GM21423 (cell line): ENCODE data around the gene WHAMM.
A peak's percentile ranks its signal among the peaks of the same experiment; 100 is the strongest.
"Not testable (repeated sequence)": the region's sequence is repeated elsewhere in the genome, so short reads cannot be mapped to it uniquely, and the experiment has no call there.

Experiments used
- ATAC-seq: cut with Tn5 transposase; IDR thresholded peaks from one replicate; pipeline ENCODE4 v1.9.1; 2021; ENCODE audit warnings: mild to moderate bottlenecking, moderate library complexity; ENCODE audit not compliant: unreplicated experiment

The WHAMM gene, protein sequence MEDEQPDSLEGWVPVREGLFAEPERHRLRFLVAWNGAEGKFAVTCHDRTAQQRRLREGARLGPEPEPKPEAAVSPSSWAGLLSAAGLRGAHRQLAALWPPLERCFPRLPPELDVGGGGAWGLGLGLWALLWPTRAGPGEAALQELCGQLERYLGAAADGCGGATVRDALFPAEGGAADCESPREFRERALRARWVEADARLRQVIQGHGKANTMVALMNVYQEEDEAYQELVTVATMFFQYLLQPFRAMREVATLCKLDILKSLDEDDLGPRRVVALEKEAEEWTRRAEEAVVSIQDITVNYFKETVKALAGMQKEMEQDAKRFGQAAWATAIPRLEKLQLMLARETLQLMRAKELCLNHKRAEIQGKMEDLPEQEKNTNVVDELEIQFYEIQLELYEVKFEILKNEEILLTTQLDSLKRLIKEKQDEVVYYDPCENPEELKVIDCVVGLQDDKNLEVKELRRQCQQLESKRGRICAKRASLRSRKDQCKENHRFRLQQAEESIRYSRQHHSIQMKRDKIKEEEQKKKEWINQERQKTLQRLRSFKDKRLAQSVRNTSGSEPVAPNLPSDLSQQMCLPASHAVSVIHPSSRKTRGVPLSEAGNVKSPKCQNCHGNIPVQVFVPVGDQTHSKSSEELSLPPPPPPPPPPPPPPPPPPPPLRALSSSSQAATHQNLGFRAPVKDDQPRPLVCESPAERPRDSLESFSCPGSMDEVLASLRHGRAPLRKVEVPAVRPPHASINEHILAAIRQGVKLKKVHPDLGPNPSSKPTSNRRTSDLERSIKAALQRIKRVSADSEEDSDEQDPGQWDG

DNA sequence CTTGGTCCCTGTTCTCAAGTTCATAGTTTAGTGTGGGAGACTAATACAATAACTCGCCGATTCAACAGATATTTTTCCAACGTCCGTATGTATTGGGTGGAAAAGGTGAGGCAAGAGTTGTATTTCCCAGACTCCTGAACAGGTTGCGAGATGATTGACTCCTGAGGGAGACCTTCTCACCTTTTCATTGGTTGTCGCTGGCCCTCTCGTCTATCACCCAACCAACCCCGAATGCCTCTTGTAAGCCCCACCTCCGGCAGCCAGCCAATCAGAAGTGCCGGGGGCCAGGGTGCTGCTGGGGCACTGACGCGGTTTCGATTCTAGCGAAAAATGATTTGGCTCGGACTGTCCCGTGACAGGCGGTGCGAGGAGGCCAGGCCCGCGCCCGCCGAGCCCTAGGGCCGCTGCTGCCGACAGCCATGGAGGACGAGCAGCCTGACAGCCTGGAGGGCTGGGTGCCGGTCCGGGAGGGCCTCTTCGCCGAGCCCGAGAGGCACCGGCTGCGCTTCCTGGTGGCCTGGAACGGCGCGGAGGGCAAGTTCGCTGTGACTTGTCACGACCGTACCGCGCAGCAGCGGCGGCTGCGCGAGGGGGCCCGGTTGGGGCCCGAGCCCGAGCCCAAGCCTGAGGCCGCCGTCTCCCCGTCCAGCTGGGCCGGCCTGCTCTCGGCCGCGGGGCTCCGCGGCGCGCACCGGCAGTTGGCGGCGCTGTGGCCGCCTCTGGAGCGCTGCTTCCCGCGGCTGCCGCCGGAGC lies at the start of gene WHAMM:
Gene WHAMM (plus strand): TSS at position 321 of the 753 bp plus-strand sequence. CDS start 99 bp downstream, at position 420.
- ATAC-seq: peak; percentile 74

DNA sequence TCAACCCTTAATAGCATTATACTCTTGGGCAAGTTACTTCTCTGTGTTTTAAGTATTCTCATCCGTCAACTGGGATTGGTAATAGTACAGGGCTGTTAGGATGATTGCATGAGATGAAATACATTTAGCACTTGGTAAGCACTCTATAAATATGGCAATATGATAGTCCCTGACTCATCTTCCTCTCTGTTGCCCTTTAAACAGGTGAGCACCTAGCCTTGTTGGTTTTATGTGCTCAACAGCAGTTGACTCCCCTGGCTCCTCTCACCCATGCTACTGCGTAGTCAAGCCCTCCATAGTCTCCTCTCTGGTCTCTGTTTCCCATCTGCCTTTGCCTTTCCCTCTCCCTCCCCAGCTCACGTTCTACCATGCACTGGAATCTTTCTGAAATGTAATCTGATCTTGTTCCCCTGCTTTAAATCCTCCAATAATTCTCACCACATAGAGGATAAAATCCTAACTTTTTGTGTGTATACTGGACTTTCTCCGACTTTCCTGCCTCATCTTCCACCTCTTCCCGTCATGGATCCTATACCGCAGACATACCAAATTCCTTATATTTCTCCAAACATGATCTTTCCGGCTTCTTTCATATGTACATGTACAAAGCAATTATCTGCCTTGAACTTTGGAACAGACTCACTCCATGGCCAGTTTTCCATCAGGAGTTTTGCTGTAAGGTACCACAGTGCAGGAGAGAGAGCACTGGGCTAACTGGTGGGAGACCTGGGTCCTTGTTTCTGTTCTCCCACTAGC lies 45.9 kb upstream of the WHAMM start:
- ATAC-seq: no peak

DNA sequence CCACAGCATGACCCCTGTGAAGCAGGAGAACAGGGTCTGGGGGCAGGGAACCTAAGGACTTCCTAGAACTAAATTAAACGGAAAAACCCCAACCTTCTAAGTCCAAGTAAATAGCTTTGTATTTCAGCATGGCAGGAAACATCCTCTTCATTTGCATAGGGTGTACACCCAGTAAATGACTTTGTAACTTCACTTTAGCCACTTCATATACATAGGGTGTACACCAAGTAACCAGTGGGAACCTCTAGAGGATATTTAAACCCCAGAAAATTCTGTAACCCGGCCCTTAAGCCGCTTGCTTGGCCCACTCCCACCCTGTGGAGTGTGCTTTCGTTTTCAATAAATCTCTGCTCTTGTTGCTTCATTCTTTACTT lies 45.3 kb upstream of the WHAMM start:
- ATAC-seq: no peak

DNA sequence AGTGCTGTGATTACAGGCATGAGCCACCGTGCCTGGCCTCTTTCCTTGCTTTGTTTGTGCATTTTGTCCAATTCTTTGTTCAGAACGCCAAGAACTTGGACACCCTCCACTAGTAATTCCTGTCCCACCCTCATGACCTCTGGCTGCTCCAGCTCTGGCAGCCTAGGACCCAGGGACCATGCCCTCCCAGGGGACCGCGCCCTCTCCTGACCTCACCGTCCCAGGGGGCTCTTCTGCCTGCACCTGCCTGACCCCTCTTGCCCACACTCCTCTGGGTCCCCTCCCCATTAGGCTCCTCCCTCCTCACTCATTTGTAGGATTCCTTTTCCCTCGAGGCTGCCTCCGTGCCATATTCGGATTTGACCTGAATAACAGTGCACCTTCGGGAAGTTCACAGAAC lies 44.7 kb upstream of the WHAMM start:
- ATAC-seq: no peak

DNA sequence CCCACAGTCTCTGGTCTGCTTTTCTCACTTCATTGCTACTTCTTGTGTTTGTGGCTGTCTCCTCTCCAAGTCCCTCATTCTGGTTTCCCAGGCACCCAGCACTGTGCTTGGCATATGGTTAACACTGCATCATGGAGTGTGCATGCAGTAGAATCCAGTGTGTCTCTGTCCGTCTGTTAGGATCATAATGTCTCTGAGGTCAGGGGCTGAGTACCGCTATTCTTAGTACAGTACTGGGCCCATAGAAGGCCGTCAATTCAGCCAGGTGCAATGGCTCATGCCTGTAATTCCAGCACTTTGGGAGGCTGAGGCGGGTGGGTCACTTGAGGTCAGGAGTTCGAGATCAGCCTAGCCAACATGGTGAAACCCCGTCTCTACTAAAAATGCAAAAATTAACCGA lies 43.2 kb upstream of the WHAMM start:
- ATAC-seq: not testable (repeated sequence)

DNA sequence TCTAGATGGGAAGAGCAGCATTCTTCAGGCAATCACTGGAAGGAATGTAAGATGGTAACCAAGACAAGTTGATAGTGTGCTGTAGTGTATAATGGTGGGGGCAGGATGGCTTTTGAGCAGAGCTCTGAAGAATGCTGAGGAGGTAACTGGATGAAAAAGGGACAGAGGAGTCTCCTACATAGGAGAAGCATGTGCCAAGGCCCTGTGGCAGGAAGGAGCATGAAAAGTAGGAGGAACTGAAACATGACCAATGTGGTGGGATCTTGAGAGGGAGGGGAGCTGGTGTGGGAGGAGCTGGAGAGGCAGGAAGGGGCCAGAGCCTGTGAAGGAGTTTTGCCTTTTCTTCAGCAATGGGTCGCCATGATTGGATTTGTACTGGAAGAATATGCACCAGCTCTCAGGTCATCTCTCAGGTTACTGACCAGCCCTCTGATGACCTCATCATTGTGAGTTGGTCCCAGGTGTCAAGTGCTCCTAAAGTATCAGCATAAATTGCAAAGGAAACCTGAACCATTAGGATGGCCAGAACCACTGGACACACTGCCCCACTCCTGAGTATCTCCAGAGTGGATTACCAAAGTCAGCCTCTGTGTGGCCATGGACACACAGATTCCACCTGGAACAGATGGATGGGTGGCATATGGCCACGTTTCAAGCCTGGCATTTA lies 42.1 kb upstream of the WHAMM start:
- no peak for ATAC-seq

DNA sequence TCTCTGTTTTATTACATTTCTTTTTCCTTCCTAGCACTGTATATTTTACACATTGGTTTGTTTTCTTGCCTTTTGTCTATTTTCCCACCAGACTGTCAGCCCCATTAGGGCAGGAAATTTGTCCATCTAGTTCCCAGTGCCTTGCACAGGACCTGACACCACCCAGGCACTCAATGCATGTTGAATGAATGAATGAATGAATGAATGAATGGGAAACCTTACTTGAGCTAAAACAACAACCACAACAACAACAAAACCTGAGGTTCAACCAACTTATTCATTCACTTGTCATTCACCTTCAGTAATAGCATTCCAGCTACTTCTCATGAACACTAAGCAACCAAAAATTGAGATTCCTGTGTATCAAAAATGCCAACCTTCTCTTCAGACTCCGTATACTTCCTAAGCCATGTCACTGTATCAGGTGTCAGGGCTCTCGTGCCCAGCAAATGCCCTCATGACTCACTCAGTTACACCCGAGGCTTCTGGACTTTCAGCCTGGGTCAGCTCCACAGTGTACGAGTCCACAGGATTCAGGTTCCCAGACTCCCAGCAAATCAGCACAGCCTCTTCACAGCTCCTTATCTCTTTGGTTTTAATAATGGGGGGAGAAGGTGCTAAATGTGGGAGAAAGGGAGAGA lies 40.9 kb upstream of the WHAMM start:
- ATAC-seq: no peak

DNA sequence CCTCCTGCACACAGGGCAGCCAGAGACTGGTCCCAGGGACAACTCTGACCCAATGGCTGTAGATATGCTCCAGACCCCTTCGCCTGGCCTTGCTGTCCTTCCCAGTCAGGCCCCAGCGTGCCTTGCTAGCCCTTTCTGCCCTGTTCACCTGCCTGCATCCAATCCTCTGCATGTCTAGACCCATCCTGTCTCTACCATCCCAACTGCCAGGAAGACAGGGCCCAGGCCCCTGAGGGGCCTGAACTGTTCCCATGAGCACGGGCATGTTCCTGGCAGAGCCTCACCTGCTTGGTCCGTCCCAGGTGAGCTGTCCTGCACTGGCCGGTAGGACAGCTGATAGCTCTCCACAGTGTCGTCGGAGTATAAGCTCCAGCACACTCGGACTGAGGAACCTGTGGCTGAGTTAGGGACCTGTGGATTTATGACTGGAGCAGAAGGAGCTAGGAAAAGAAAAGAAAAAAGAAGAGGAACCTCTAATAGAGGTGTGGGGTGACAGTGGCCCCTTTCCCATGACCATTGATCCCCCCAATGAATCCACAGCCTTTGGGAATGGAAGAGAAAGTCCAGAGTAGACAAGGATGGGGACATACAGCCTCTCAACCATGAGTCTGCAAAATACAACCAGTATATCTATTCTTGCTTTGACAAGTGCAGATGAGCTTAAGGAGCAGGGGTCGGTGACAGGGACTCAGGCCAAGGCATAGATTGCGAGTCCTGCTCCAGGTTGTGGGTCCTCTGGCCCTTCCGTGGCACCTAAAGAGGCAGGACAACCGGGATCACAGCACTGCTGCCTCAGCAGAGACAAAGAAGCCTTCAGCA lies 37.4 kb upstream of the WHAMM start:
- ATAC-seq: no peak

DNA sequence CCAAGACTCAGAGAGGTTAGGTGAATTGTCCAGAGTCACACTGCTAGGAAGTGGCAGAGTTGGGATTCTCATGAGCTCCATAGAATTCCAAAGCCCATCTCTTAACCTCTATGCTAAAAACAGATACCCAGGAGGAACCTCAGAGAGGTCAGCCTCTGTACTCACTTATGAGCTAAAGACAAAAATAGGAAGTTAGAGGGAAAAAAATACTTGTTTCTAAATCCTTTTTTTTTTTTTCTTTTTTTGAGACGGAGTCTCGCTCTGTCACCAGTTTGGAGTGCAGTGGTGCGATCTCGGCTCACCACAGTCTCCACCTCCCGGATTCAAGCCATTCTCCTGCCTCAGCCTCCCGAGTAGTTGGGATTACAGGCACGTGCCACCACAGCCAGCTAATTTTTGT lies 34.9 kb upstream of the WHAMM start:
- ATAC-seq: no peak

DNA sequence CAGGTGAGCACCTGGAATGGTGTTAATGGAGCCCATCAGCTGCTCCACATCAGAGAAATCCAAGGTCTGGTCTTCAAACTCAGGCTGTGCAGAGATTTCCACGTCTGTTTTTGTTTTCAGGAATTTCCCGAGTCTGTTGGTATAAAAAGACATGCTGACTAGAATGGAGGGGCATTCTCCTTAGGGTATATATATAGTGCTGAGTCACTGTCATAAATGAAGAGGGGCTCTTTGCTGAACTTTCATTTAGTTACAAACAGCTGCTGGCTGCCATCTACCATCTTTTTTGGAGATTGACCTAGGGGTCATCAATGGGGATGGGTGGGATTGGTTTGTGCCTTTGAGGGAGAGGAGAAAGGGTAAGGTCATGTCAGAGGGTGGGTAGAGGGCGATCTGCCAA lies 30.7 kb upstream of the WHAMM start:
- no peak for ATAC-seq

DNA sequence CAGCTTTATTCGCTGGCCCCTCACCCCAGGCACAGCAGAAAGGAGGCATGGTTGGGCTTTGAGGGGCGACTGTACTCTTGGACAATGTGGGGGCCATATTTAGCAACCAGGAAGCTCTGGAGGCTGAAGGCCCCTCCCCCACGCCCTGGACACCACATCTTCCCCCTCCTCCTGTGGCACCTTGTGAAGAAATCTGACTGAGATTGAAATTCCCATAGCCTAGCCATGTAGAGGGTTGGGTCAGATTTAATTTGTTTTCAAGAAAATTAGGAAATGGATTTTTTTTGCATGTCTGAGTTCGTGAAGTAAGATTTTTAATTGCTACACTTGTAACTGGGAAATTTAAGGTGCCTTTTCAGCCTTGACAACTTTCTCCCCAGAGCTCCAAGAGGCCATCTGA lies 28.1 kb upstream of the WHAMM start:
- ATAC-seq: no peak

DNA sequence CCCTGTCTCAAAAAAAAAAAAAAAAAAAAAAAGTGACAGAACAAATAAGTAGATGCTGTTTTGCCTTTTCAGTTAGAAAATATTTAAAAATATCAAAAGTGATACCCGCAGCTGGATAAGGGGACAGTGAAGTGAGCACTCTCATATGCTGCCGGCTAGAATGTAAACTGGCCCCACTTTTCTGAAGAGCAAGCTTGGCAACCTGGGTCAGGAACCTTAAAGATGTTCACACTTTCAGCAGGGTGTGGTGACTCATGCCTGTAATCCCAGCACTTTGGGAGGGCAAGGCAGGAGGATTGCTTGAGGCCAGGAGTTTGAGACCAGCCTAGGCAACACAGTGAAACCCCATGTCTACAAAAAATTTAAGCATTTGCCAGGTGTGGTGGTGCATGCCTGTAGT lies 20.9 kb upstream of the WHAMM start:
- no peak for ATAC-seq

DNA sequence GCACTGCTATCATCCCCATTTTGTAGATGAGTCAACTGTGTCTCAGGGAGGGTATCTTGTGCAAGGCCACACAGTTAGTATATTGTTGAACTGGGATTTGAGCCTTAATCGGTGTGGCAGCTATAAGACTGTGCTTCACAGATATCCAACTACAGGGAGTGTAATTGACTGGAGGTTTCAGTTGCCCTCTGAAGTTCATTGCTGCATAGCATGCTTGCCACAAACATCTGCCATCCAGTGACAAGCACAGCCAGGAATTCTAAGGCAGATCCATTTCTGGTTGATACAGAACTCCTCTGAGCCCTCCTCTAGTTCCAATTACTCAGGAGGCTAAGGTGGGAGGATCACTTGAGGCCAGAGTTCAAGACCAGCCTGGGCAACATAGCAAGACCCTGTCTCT lies 19.9 kb upstream of the WHAMM start:
- no peak for ATAC-seq

DNA sequence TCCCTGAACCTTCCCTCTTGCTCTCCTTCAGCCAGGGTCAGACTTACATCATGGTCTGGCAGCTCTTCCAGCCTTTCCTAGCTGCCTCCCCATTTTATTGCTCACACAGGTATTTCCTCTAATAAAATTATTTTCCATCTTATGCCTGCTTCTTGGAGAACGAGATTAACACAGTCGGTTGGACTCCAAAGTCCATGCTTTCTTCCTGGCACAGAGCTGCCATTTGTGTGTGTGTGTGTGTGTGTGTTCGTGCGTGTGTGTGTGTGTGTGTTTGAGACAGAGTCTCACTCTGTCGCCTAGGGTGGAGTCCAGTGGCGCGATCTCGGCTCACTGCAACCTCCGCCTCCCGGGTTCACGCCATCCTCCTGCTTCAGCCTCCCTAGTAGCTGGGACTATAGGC lies 19.1 kb upstream of the WHAMM start:
- no peak for ATAC-seq

DNA sequence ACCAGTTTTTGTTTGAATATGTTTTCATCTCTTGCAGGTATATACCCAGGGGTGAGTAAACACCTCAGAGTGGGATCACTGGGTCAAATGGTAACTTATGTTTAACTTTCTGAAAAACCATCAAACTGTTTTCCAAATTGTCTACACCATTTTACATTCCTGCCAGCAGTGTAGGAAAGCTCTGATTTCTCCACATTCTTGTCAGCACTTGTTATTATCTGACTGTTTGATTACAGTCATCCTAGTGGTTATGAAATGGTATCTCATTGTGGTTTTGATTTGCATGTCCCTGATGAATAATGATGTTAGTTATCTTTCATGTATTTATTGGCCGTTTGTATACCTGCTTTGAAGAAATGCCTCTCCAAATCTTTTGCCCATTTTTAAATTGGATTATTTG lies 17.4 kb upstream of the WHAMM start:
- ATAC-seq: no peak

DNA sequence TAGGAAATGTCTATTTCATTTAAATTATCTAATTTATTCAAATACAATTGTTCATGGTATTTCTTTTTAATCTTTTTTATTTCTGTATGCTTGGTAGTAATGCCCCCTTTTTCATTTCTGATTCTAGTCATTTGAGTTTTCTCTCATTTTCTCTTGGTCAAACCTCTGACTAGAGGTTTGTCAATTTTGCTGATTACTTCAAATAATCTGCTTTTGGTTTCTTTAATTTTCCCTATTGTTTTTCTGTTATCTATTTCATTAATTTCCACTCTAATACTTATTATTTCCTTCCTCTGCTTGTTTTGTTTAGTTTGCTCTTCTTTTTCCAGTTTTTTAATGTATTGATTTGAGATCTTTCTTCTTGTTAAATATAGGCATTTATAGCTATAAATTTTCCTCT lies 15.7 kb upstream of the WHAMM start:
- ATAC-seq: no peak

DNA sequence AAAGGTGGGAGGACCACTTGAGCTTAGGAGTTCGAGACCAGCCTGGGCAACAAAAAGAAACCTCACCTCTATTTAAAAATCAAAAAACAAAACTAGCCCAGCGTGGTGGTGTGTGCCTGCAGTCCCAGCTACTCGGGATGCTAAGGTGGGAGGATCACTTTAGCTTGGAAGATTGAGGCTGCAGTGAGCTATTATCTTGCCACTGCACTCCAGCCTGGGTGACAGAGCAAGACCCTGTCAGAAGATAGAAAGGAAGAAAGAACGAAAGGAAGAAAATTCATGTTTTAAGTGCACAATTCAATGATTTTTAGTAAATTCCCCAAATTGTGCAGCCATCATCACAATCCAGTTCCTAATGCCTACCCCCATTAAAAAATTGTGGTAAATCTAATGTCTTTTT lies 11.3 kb upstream of the WHAMM start:
- ATAC-seq: no peak

DNA sequence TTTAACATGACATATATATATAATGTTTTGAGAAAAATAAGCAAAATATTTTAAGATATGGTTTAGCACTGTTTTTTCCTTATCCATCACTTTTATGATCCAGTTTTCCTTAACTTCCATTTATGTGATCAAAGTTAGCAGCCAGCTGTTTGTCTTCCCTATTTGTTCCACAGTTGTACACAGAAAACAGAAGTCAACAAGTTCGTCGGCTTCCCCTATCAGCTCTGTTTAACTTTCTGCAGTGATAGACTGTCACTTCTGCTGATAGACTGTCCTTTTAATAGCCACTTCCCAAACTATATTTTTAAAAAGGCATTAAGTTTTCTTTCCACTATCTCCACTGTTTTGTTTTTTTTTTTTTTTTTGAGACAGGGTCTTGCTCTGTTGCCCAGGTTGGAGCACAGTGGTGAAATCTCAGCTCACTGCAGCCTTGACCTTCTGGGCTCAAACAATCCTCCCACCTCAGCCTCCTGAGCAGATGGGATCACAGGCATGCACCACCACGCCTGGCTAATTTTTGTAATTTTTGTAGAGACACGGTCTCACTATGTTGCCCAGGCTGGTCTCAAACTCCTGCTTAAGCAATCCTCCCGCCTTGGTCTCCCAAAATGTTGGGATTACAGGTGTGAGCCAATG lies 10.8 kb upstream of the WHAMM start:
- ATAC-seq: no peak
